ENCODE results near the gene ABCA12. TPM values are rescaled to one million over a fixed set of nuclear protein-coding genes. Genes with fewer than 3 reads are reported as not detected.

ABCA12 gene
- total RNA-seq, 1 experiment from 2014 or later = not detected

DNA sequence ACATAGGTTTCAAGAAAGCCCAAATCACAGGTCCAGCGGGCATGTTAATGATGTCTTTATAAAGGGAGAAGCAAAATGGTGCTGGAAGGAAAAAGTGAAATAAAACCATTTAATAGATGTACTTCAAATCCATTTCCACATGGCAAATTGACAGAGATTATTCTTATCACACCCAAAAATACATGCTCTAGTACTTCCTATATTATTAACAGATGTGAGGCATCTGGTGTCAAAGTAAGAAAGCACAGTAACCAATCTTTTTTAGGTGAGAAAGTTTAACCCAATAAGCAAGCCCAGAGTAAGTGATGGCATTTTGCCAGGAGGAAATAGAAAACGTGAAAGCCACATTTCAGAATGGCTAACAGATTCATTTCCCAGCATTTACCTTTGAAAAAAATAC is 128.0 kb downstream of the ABCA12 start:
- no peak for DNase-seq
- H3K9me3 ChIP-seq = no peaks in the 10 kb centered on the region
- H3K36me3 Mint-ChIP-seq (ENCODE audit: insufficient read depth, unreplicated experiment) = no peaks in the 10 kb centered on the region
- TF ChIP-seq, protein P1, sequence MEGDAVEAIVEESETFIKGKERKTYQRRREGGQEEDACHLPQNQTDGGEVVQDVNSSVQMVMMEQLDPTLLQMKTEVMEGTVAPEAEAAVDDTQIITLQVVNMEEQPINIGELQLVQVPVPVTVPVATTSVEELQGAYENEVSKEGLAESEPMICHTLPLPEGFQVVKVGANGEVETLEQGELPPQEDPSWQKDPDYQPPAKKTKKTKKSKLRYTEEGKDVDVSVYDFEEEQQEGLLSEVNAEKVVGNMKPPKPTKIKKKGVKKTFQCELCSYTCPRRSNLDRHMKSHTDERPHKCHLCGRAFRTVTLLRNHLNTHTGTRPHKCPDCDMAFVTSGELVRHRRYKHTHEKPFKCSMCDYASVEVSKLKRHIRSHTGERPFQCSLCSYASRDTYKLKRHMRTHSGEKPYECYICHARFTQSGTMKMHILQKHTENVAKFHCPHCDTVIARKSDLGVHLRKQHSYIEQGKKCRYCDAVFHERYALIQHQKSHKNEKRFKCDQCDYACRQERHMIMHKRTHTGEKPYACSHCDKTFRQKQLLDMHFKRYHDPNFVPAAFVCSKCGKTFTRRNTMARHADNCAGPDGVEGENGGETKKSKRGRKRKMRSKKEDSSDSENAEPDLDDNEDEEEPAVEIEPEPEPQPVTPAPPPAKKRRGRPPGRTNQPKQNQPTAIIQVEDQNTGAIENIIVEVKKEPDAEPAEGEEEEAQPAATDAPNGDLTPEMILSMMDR (IDR thresholded peaks at IDR 0.05; ENCODE audit: insufficient read depth in 1 of 2, low read depth in 1 of 2, low read length in 1 of 2, severe bottlenecking in 1 of 2, unreplicated experiment in 1 of 2) = no peak
- H3K27ac Mint-ChIP-seq (ENCODE audit: unreplicated experiment) = no peak overlapping the region
- intact Hi-C loops (cut with micrococcal nuclease; ENCODE audit: unreplicated experiment) = no loop called here
- H3K4me1 ChIP-seq = no peaks in the 10 kb centered on the region
- ChIA-PET POLR2A (no interaction called here), CTCF (no interaction called here)
- no peaks in the 10 kb centered on the region for H3K4me1 Mint-ChIP-seq (ENCODE audit: low read depth, unreplicated experiment)
- peaks cover 9% of the 10 kb centered on the region for H3K27me3 Mint-ChIP-seq (ENCODE audit: insufficient read depth, unreplicated experiment)
- H3K4me3 ChIP-seq (ENCODE audit: low read depth, low read length) = no peak overlapping the region
- no TSS peak for BruUV-seq (replicated peaks)
- no peaks in the 10 kb centered on the region for H3K9me3 Mint-ChIP-seq (ENCODE audit: unreplicated experiment)
- H3K36me3 ChIP-seq (ENCODE audit: control insufficient read depth, insufficient read depth, low read length) = no peaks in the 10 kb centered on the region
- H3K4me3 Mint-ChIP-seq (ENCODE audit: unreplicated experiment) = no peak overlapping the region
- no peaks in the 10 kb centered on the region for H3K27me3 ChIP-seq (replicated peaks; ENCODE audit: control insufficient read depth, insufficient read depth, low read length)

DNA sequence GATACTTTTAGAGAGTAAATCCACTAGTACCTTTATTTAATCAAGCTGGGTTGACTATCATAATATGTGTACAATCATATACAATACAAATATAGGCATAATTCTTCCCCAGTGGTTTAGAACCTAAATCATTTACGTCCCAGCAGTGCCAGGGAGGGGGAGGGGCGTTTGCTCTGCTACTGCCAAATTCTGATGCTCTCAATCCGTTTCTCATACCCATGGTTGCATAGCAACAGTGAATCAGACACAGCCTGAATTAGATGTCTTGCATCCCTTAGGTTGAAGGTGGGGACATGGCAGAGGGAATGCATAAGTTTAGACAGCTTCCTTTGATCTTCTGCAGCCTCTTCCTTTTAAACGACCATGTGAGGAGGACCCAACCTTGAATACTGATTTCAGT is 135.4 kb downstream of the ABCA12 start:
- no peaks in the 10 kb centered on the region for H3K36me3 Mint-ChIP-seq (ENCODE audit: insufficient read depth, unreplicated experiment)
- no peak for DNase-seq
- Histone ChIP-seq H3K9me3 (no peaks in the 10 kb centered on the region), H3K27me3 (replicated peaks; ENCODE audit: control insufficient read depth, insufficient read depth, low read length) (no peaks in the 10 kb centered on the region), H3K4me1 (no peaks in the 10 kb centered on the region), H3K36me3 (ENCODE audit: control insufficient read depth, insufficient read depth, low read length) (no peaks in the 10 kb centered on the region), H3K4me3 (ENCODE audit: low read depth, low read length) (no peak overlapping the region)
- H3K27me3 Mint-ChIP-seq (ENCODE audit: insufficient read depth, unreplicated experiment) = peaks cover 6% of the 10 kb centered on the region
- intact Hi-C loops (cut with micrococcal nuclease; ENCODE audit: unreplicated experiment) = loop anchor here (2.0 to 10.0 kb wide), 2 partner anchors 918 to 1198 kb away; no protein-coding TSS in a partner anchor
- no peak overlapping the region for H3K27ac Mint-ChIP-seq (ENCODE audit: unreplicated experiment)
- no peaks in the 10 kb centered on the region for H3K4me1 Mint-ChIP-seq (ENCODE audit: low read depth, unreplicated experiment)
- no peak overlapping the region for H3K4me3 Mint-ChIP-seq (ENCODE audit: unreplicated experiment)
- POLR2A ChIA-PET = no interaction called here
- TF ChIP-seq, protein P1 (IDR thresholded peaks at IDR 0.05; ENCODE audit: insufficient read depth in 1 of 2, low read depth in 1 of 2, low read length in 1 of 2, severe bottlenecking in 1 of 2, unreplicated experiment in 1 of 2) = no peak
- CTCF ChIA-PET = no interaction called here
- BruUV-seq (replicated peaks) = no TSS peak
- no peaks in the 10 kb centered on the region for H3K9me3 Mint-ChIP-seq (ENCODE audit: unreplicated experiment)

DNA sequence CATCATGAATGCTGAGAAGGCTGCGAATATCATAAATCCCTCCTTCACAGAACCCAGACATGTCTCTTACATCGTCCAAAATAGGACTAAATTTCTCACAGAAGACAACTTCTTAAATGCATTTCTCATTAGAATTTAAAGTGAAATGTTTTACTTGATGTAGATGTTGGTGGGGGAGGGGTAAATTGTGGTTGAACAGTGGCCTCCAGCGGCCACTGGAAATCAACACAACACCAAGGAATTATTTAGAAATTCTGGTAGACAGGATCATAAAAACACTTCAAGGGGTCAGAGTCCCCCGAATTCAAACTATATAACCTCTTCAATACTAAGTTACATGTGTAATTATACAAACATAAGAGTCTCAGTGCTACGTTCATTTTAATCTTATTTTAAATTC is 135.9 kb downstream of the ABCA12 start:
- no peaks in the 10 kb centered on the region for H3K9me3 ChIP-seq
- TF ChIP-seq, protein P1 (IDR thresholded peaks at IDR 0.05; ENCODE audit: insufficient read depth in 1 of 2, low read depth in 1 of 2, low read length in 1 of 2, severe bottlenecking in 1 of 2, unreplicated experiment in 1 of 2) = peak; percentile 63 to 65
- Mint-ChIP-seq H3K27ac (ENCODE audit: unreplicated experiment) (no peak overlapping the region), H3K4me1 (ENCODE audit: low read depth, unreplicated experiment) (no peaks in the 10 kb centered on the region), H3K9me3 (ENCODE audit: unreplicated experiment) (no peaks in the 10 kb centered on the region), H3K36me3 (ENCODE audit: insufficient read depth, unreplicated experiment) (no peaks in the 10 kb centered on the region), H3K27me3 (ENCODE audit: insufficient read depth, unreplicated experiment) (peaks cover 5% of the 10 kb centered on the region), H3K4me3 (ENCODE audit: unreplicated experiment) (no peak overlapping the region)
- POLR2A ChIA-PET = no interaction called here
- H3K4me3 ChIP-seq (ENCODE audit: low read depth, low read length) = no peak overlapping the region
- intact Hi-C loops (cut with micrococcal nuclease; ENCODE audit: unreplicated experiment) = loop anchor here (1.0 to 10.0 kb wide), 4 partner anchors 692 to 1751 kb away; no protein-coding TSS in a partner anchor
- CTCF ChIA-PET = no interaction called here
- BruUV-seq (replicated peaks) = no TSS peak
- peak; percentile 36 to 48 for DNase-seq
- no peaks in the 10 kb centered on the region for H3K36me3 ChIP-seq (ENCODE audit: control insufficient read depth, insufficient read depth, low read length)
- H3K4me1 ChIP-seq = no peaks in the 10 kb centered on the region
- no peaks in the 10 kb centered on the region for H3K27me3 ChIP-seq (replicated peaks; ENCODE audit: control insufficient read depth, insufficient read depth, low read length)
